HG02571 (cell line): ENCODE results near the gene NIPBL.
"Not testable (repeated sequence)": the region's sequence is repeated elsewhere in the genome, so short reads cannot be mapped to it uniquely, and the experiment has no call there.

Source experiments
- ATAC-seq: cut with Tn5 transposase; IDR thresholded peaks from one replicate; pipeline ENCODE4 v1.9.1; 2021; ENCODE audit warnings: mild to moderate bottlenecking, moderate library complexity; ENCODE audit not compliant: unreplicated experiment

The NIPBL gene

GRCh38 chr5:36946101-36946500, 69.5 kb downstream of the NIPBL start:
- no peak for ATAC-seq

GRCh38 chr5:36948041-36948440, 71.5 kb downstream of the NIPBL start:
- ATAC-seq, result no peak

- no peak for ATAC-seq
Observed at GRCh38 chr5:36948650-36949049, 72.1 kb downstream of the NIPBL start.

GRCh38 chr5:36949593-36949992, 73.0 kb downstream of the NIPBL start:
- no peak for ATAC-seq

GRCh38 chr5:36950586-36951457, 74.3 kb downstream of the NIPBL start:
- ATAC-seq, result no peak

GRCh38 chr5:36953043-36953442, 76.5 kb downstream of the NIPBL start:
- ATAC-seq, result no peak

GRCh38 chr5:36957953-36958537, 81.5 kb downstream of the NIPBL start:
- no peak for ATAC-seq

- no peak for ATAC-seq
Observed at GRCh38 chr5:36958612-36959011, 82.0 kb downstream of the NIPBL start.

- no peak for ATAC-seq
Observed at GRCh38 chr5:36965179-36965578, 88.6 kb downstream of the NIPBL start.

- no peak for ATAC-seq
Observed at GRCh38 chr5:36969700-36970395, 93.3 kb downstream of the NIPBL start.

GRCh38 chr5:36978196-36978595, 101.6 kb downstream of the NIPBL start:
- ATAC-seq, result no peak

GRCh38 chr5:36982146-36982545, 105.6 kb downstream of the NIPBL start:
- no peak for ATAC-seq

- no peak for ATAC-seq
Observed at GRCh38 chr5:36985387-36985786, 108.8 kb downstream of the NIPBL start.

- ATAC-seq, result no peak
Observed at GRCh38 chr5:36988396-36988795, 111.8 kb downstream of the NIPBL start.

- ATAC-seq, result no peak
Observed at GRCh38 chr5:36998578-36998977, 122.0 kb downstream of the NIPBL start.

GRCh38 chr5:37002176-37002751, 125.7 kb downstream of the NIPBL start:
- no peak for ATAC-seq

GRCh38 chr5:37005252-37005651, 128.7 kb downstream of the NIPBL start:
- ATAC-seq, result no peak

GRCh38 chr5:37005946-37006540, 129.5 kb downstream of the NIPBL start:
- no peak for ATAC-seq

- ATAC-seq, result not testable (repeated sequence)
Observed at GRCh38 chr5:37013181-37013580, 136.6 kb downstream of the NIPBL start.

GRCh38 chr5:37014321-37014720, 137.8 kb downstream of the NIPBL start:
- ATAC-seq, result no peak
